GM12878 (cell line): ENCODE results near the gene FNDC3B. TPM values are rescaled to one million over a fixed set of nuclear protein-coding genes. Genes with fewer than 3 reads are reported as not detected.

Experiments used
- ATAC-seq: fragments of 200-7000 bp; cut with Tn5 transposase; 3 replicates; pipeline ENCODE4 v1.9.1; 2020; ENCODE audit warnings: mild to moderate bottlenecking, moderate library complexity
- BruUV-seq: library from RNA; stranded (reverse); fragments of 400-500 nt; replicated peaks from 2 replicates; lab custom pipeline; 2021; lab: Mats Ljungman, UMichigan
- CTCF ChIA-PET: fragments of 300-600 bp; sonication (Branson Sonifier 250); formaldehyde crosslinking; extraction: SDS; loops from one replicate; lab custom pipeline; 2021; ENCODE audit warnings: inconsistent platforms; lab: Yijun Ruan, JAX
- POLR2A ChIA-PET: fragments of 350-600 bp; formaldehyde crosslinking; extraction: SDS; loops from one replicate; lab custom pipeline; 2021; ENCODE audit warnings: inconsistent platforms; lab: Charles Lee
- RAD21 ChIA-PET: fragments of 300-600 bp; sonication (Branson Sonifier 250); formaldehyde crosslinking; loops from one replicate; lab custom pipeline; 2023; ENCODE audit warnings: antibody characterized with exemption; ENCODE audit not compliant: unreplicated experiment; lab: Charles Lee
- SMC1A ChIA-PET: fragments of 300-600 bp; sonication (Branson Sonifier 250); formaldehyde crosslinking; loops from one replicate; lab custom pipeline; 2023; ENCODE audit not compliant: unreplicated experiment, uncharacterized antibody; lab: Charles Lee
- DNase-seq: peaks from one replicate; pipeline ENCODE4 v3.0.0-alpha.2; 2011; ENCODE audit warnings: low read depth, low spot score
- FAIRE-seq: peaks from 3 replicates; lab custom pipeline; 2011; peaks lifted over from hg19 to GRCh38; lab: Jason Lieb, UNC
- H2AFZ ChIP-seq: 2 replicates; pipeline ENCODE4 v1.6.0; 2011; ENCODE audit warnings: low read depth, low read length, control low read depth; ENCODE audit not compliant: control insufficient read depth
- H3K27ac ChIP-seq: 2 replicates; pipeline ENCODE4 v1.5.1; 2011; ENCODE audit warnings: control low read depth; ENCODE audit not compliant: control insufficient read depth, insufficient read depth
- H3K27me3 ChIP-seq, 2 experiments: replicated peaks in 1 of 2; 2 replicates each; pipeline versions ENCODE4 v1.6.0 to v1.6.1; 2011; ENCODE audit warnings: low read length in 1 of 2; ENCODE audit not compliant: control insufficient read depth in 2 of 2, insufficient read depth in 2 of 2
- H3K36me3 ChIP-seq, 2 experiments: 2 replicates each; pipeline ENCODE4 v1.5.1; 2011; ENCODE audit warnings: low read length in 1 of 2; ENCODE audit not compliant: control insufficient read depth in 2 of 2, insufficient read depth in 2 of 2
- H3K4me1 ChIP-seq: 2 replicates; pipeline ENCODE4 v1.6.1; 2011; ENCODE audit warnings: mild to moderate bottlenecking, low read length, moderate library complexity, mixed read lengths; ENCODE audit not compliant: control insufficient read depth, insufficient read depth
- H3K4me2 ChIP-seq: 2 replicates; pipeline ENCODE4 v1.6.0; 2011; ENCODE audit warnings: control low read depth; ENCODE audit not compliant: control insufficient read depth, insufficient read depth
- H3K4me3 ChIP-seq: fragments of 200-600 bp; sonication (generic); 2 replicates; pipeline ENCODE4 v1.5.1; 2016
- H3K79me2 ChIP-seq: 2 replicates; pipeline ENCODE4 v1.6.0; 2011; ENCODE audit warnings: low read length; ENCODE audit not compliant: control insufficient read depth, insufficient read depth
- H3K9ac ChIP-seq: 2 replicates; pipeline ENCODE4 v1.8.0; 2011; ENCODE audit warnings: low read length, control low read depth, mixed read lengths; ENCODE audit not compliant: control insufficient read depth, insufficient read depth
- H3K9me3 ChIP-seq: replicated peaks from 3 replicates; pipeline ENCODE4 v1.5.1; 2011; ENCODE audit warnings: mild to moderate bottlenecking, low read length; ENCODE audit not compliant: control insufficient read depth, insufficient read depth
- H4K20me1 ChIP-seq: 2 replicates; pipeline ENCODE4 v1.6.0; 2011; ENCODE audit not compliant: control insufficient read depth, insufficient read depth
- EED ChIP-seq: sonication (generic); IDR thresholded peaks from 2 replicates; pipeline ENCODE4 v1.6.1; 2016; ENCODE audit warnings: antibody characterized with exemption, low read depth
- HDGF ChIP-seq: fragments of 450-650 bp; IDR thresholded peaks from 2 replicates; pipeline ENCODE4 v1.6.1; 2016; ENCODE audit warnings: antibody characterized with exemption
- SIN3A ChIP-seq: IDR thresholded peaks from 2 replicates; pipeline ENCODE4 v1.6.1; 2012; ENCODE audit warnings: low read depth, low read length, improper control_type of control experiment
- ZZZ3 ChIP-seq: IDR thresholded peaks from 2 replicates; pipeline ENCODE4 v1.6.1; 2011; ENCODE audit warnings: low read depth; ENCODE audit not compliant: control insufficient read depth, insufficient read length
- WGBS: methylation state at CpG from one replicate; pipeline ENCODE4 v1.1.6; 2016; ENCODE audit warnings: low lambda C conversion rate; ENCODE audit not compliant: insufficient replicate concordance, insufficient coverage; ENCODE audit errors: missing lambda C conversion rate; 5-methylcytosine and 5-hydroxymethylcytosine counted together
- in situ Hi-C: fragments of 300-500 bp; cut with MboI; formaldehyde crosslinking; loops from 9 replicates; pipeline ENCODE4 v1.14.3; 2018; ENCODE audit warnings: mixed read lengths
- intact Hi-C: fragments of 100-400 bp; cut with micrococcal nuclease; formaldehyde crosslinking; loops from one replicate; pipeline ENCODE4 v1.14.2; 2022; ENCODE audit not compliant: unreplicated experiment
- polyA plus RNA-seq, 11 experiments: library from polyadenylated mRNA; depleted of rRNA in 4 of 11; unstranded in 6 of 11; stranded (reverse) in 5 of 11; fragments of >200 nt; fragmentation: Nextera tagmentation in 4 of 11; fragmentation: Illumina TruSeq in 1 of 11; extraction: Ambion mirVana in 4 of 11; extraction: Trizol in 1 of 11; gene quantifications; 1 replicate in 1 of 11; 2 replicates in 10 of 11; pipeline versions ENCODE4 v1.2.1 to v1.2.3, GENCODE V29; 2011 to 2016; ENCODE audit warnings: inconsistent platforms in 2 of 11, missing spikeins in 2 of 11, low read depth in 1 of 11
- total RNA-seq, 4 experiments: library from RNA; depleted of rRNA in 3 of 4; stranded (reverse); fragments of >200 nt in 3 of 4; fragmentation: Illumina TruSeq in 1 of 4; extraction: Trizol in 1 of 4; gene quantifications; 2 replicates each; pipeline versions ENCODE4 v1.2.1 to v1.2.3, GENCODE V29; 2013 to 2021
- TF ChIP-seq, protein P1 (sequence below): fragments of 450-650 bp; formaldehyde crosslinking; IDR thresholded peaks from 2 replicates; pipeline ENCODE4 v1.4.0; 2020; ENCODE audit warnings: mild to moderate bottlenecking, moderate library complexity

FNDC3B gene
- total and polyA plus RNA-seq, 10 of the 15 experiments (the other 5 are each of a cell fraction or from before 2014, with no cell fraction given), result 7.9 to 35.0 (median 18.5) TPM

DNA sequence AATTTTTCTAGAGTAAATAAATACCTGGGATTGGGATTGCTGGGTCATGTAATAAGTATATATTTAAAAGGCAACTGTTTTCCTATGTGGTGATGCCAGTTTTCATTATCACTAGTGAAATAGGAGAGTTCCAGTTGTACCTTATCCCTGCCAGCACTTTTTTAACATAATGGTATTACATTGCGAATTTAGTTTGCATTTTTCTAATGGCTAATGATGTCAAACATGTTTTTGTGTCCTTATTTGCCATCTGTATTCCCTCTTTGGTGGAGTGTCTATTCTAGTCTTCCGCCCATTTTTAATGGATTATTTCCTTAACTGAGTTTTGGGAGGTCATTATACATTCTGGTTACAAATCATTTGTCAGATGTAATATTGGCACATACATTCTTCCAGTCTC lies 320.6 kb downstream of the FNDC3B start:
- no peak for ATAC-seq
- intact Hi-C loops, result no loop called here
- no peak for TF ChIP-seq SIN3A
- no peak for TF ChIP-seq HDGF
- H3K9ac ChIP-seq, result no peak overlapping the region
- H2AFZ ChIP-seq, result no peak overlapping the region
- peaks cover 9 to 25% of the 10 kb centered on the region in 2 experiments for H3K36me3 ChIP-seq
- in situ Hi-C loops, result no loop called here
- H4K20me1 ChIP-seq, result no peaks in the 10 kb centered on the region
- no peaks in the 10 kb centered on the region for H3K9me3 ChIP-seq
- ChIA-PET POLR2A (no interaction called here), CTCF (no interaction called here), RAD21 (no interaction called here), SMC1A (interaction anchor here (0.8 kb wide), 1 partner anchor 308 kb away, joined by 4 read pairs; no protein-coding TSS in a partner anchor)
- no peak for FAIRE-seq
- no peaks in the 10 kb centered on the region for H3K79me2 ChIP-seq
- H3K4me2 ChIP-seq, result no peak overlapping the region
- DNase-seq, result no peak
- H3K27ac ChIP-seq, result no peak overlapping the region
- WGBS, result 89% methylated on average over 2 of the region's 2 CpGs
- H3K4me3 ChIP-seq, result no peak overlapping the region
- H3K4me1 ChIP-seq, result no peaks in the 10 kb centered on the region
- BruUV-seq, result no TSS peak
- no peaks in the 10 kb centered on the region for H3K27me3 ChIP-seq

DNA sequence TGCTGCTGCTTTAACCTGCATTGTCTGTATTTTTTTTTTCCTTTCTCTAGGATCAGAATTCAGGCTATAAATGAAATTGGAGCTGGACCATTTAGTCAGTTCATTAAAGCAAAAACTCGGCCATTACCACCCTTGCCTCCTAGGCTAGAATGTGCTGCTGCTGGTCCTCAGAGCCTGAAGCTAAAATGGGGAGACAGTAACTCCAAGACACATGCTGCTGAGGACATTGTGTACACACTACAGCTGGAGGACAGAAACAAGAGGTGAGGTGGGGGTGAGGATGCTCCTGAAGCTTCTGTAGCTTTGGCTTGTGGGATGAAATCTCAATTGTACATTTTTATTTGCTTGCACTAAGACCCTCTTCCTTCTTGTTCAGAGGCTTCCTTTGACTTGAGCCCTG lies 323.2 kb downstream of the FNDC3B start:
- in situ Hi-C loops, result no loop called here
- POLR2A ChIA-PET, result no interaction called here
- no peaks in the 10 kb centered on the region for H4K20me1 ChIP-seq

More for the DNA sequence above, 323.2 kb downstream of the FNDC3B start:
- Histone ChIP-seq H3K9me3 (no peaks in the 10 kb centered on the region), H2AFZ (no peak overlapping the region), H3K9ac (no peak overlapping the region), H3K4me1 (no peaks in the 10 kb centered on the region)
- WGBS, result 88% methylated on average over 1 of the region's 1 CpG
- RAD21 ChIA-PET, result no interaction called here
- TF ChIP-seq, protein P1, sequence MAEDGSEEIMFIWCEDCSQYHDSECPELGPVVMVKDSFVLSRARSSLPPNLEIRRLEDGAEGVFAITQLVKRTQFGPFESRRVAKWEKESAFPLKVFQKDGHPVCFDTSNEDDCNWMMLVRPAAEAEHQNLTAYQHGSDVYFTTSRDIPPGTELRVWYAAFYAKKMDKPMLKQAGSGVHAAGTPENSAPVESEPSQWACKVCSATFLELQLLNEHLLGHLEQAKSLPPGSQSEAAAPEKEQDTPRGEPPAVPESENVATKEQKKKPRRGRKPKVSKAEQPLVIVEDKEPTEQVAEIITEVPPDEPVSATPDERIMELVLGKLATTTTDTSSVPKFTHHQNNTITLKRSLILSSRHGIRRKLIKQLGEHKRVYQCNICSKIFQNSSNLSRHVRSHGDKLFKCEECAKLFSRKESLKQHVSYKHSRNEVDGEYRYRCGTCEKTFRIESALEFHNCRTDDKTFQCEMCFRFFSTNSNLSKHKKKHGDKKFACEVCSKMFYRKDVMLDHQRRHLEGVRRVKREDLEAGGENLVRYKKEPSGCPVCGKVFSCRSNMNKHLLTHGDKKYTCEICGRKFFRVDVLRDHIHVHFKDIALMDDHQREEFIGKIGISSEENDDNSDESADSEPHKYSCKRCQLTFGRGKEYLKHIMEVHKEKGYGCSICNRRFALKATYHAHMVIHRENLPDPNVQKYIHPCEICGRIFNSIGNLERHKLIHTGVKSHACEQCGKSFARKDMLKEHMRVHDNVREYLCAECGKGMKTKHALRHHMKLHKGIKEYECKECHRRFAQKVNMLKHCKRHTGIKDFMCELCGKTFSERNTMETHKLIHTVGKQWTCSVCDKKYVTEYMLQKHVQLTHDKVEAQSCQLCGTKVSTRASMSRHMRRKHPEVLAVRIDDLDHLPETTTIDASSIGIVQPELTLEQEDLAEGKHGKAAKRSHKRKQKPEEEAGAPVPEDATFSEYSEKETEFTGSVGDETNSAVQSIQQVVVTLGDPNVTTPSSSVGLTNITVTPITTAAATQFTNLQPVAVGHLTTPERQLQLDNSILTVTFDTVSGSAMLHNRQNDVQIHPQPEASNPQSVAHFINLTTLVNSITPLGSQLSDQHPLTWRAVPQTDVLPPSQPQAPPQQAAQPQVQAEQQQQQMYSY (CRISPR knock-in tag), result no peak
- TF ChIP-seq EED (no peak), ZZZ3 (no peak)
- TF ChIP-seq, all 136 proteins: peak for 0
- no TSS peak for BruUV-seq
- Histone ChIP-seq H3K79me2 (no peaks in the 10 kb centered on the region), H3K27me3 (no peaks in the 10 kb centered on the region), H3K27ac (no peak overlapping the region), H3K4me3 (no peak overlapping the region), H3K4me2 (no peak overlapping the region), H3K36me3 (peaks cover 9 to 16% of the 10 kb centered on the region in 2 experiments)
- FAIRE-seq (no peak), DNase-seq (no peak), ATAC-seq (no peak)
- ChIA-PET CTCF (interaction anchor here (1.1 to 1.6 kb wide), 3 partner anchors 30 to 590 kb away, joined by 3 to 4 read pairs (median 3); no protein-coding TSS in a partner anchor), SMC1A (interaction anchor here (1.2 kb wide), 1 partner anchor 9 kb away, joined by 3 read pairs; no protein-coding TSS in a partner anchor)
- intact Hi-C loops, result no loop called here
